Activated CD8-positive, alpha-beta memory T cell treated with anti-CD3 and anti-CD28 coated beads, Interleukin-2, amount 50 U/mL, for 1 hour (primary cell): ENCODE measurements around the gene INSC.
"Not testable (repeated sequence)": the region's sequence is repeated elsewhere in the genome, so short reads cannot be mapped to it uniquely, and the experiment has no call there.

Experiments used
- DNase-seq: peaks from one replicate; pipeline ENCODE4 v3.0.0-alpha.2; 2020; ENCODE audit errors: extremely low read depth

Gene INSC, protein sequence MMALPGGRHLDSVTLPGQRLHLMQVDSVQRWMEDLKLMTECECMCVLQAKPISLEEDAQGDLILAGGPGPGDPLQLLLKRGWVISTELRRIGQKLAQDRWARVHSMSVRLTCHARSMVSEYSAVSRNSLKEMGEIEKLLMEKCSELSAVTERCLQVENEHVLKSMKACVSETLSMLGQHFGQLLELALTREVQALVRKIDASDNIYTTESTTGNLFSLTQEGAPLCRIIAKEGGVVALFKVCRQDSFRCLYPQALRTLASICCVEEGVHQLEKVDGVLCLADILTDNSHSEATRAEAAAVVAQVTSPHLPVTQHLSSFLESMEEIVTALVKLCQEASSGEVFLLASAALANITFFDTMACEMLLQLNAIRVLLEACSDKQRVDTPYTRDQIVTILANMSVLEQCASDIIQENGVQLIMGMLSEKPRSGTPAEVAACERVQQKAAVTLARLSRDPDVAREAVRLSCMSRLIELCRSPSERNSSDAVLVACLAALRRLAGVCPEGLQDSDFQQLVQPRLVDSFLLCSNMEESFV

DNA sequence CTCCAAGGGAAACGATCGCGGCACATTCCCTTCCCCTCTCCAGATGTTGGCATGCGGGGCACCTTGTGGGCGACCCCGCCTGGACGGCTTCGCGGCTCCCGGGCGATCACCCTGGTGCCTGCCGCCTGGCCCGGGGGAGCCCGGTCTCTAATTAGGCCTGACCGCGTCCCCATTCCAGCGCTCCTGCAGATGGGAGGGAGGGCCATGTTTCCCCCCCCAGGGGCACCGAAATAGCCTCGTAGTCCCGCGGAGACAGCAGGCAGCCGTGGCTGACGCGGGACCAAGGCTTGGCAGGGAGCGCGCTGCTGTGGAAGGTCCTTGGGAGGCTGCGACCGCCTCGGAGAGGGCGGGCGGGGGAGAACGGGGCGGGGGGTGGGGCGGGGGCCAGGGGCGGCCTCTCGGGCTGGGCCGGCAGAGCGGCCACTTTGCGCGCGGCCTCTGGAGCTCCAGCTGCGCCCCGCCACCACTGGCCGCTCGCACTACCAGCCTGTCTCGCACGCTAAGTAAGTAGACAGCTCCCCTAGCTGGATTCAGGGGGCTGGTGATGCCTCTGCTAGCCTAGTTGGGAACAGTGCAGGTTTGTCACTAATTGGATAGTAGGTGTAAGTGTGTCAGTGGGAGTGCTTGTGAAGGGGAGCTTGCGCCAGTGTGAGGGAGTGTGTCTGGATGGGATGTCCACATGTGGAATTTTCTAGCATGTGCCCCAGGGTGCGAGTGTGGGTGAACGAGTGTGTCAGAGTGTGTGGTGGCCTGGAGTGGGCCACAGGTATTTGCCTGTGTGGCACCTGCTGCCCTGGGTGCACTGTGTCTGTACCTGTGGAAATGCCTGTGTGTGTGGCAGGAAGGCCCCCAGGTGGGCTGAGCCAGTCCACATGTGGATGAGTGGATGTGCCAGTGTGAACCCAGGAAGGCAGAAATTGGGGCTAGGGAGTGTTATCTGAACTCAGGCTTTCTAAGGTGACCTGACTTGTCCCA lies at the start of gene INSC:
Gene INSC, plus strand, starts transcription at position 423 of the 975 bp plus-strand sequence. CDS start 34,252 bp downstream, outside the sequence.
- no peak for DNase-seq

DNA sequence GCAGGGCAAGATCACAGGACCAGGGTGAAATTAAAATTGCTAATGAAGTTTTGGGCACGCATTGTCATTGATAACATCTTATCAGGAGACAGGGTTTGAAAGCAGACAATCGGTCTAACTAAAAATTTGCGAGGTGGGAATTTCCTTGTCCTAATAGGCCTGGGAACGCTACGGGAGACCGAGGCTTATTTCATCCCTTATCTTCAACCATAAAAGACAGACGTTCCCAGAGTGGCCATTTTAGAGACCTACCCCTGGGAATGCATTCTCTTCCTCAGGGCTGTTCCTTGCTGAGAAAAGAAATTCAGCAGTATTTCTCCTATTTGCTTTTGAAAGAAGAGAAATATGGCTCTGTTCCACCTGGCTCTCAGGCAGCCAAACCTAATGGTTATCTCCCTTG lies 45.0 kb upstream of the INSC start:
- not testable (repeated sequence) for DNase-seq

DNA sequence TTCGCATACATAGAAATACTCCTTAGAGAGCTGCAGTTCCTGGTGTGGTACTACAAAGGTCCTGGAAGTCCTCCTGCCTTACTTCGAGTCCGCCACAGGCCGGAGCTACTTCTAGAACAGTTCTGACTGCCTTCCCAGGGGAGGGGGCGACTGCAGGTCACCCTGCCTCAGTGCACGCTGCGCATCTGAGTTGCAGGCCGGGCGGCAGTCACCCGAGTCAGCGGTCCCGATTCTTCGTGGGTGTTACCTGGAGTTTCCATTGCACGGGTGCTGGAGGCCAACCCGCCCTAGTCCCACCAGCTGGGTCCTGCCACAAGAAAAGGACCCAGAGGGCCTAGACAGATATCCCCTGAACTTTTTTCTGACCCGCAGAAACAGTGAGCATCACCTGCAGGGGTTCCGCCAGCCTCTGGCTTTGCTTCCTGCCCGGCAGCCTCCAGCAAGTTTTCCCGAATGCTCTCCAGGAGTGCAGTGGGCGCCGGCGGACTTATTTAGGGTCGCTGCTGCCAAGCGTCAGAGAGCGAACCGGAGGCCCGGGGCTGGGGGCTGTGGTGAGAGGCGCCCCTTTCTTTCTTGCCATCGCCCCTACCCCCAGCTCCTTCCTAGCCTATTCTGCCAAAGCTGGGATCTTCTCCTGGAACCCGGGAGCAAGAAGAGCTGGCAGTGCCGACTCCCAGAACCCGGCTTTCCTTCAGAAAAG lies 43.0 kb upstream of the INSC start:
- no peak for DNase-seq

DNA sequence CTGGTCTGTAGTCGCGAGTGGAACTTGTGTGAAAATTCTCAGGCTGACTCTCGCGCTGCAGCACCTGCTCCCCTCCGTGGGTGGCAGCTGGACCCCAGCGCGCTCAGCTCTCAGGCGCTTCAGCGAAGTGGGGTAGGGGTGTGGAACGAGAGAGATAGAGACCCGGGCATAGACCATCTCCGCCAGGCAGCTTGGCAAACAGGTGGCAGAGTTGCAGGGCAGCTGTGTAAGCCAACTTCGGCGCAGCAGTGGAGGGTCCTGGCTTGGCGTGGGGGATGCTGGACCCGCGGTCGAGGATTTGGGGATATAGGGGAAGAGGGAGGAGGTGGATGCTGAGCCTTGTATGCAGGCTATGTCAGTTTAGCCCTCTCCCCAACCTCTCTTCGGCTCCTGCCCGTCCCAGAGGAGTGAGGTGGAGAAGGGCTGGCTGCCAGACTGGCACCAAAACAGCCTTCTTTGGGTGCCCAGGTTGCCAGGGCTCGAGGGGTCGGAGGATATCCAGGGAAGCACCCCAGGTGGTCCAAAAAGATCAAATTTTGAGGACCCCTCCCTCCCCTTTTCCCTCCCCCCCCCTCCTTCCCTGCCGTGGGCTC lies 42.1 kb upstream of the INSC start:
- no peak for DNase-seq

DNA sequence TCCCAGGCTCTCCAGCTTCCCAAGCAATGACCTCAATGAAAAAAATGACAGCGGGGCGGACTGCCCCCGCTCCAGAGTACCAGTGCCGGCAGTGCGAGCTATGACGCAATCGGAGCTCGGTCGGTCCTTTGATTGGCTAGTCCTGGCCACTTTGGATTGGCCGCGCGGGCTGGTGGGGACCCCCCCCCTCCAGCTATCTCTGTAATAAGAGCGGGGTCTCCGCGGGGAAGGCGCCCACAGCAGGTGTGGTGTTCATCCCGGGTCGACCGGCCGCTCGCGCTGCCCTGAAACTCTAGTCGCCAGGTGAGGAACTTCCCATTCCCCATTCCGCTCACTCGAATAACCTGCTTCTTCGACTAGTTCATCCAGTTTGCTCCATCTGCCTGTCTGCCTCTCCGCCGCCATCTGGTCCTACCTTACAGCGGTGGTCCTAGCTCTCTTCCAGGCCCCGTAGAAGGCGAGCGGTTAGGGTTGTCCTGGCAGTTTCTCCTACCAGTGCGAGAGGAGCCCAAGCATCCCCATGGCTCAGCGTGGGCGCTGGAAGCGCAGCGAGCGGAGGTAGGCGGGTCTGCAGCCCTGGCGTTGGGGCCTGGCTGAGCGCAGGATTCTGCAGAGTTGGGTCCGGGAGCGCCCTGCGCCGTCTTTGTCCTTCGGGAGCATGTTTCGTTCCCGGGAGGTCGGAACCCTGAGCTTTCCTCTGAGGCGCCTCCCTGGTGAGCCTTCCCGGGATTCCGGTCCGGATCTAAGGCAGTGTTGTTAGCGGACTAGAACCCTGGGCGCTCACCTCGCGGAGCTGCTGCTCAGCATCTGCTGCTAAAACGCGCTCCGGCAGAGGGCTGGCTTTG lies 41.1 kb upstream of the INSC start, which contains the start of gene CALCB:
Gene CALCB, plus strand, starts transcription at position 233 of the 845 bp plus-strand sequence. CDS start 1,126 bp downstream, outside the sequence.
- DNase-seq: no peak

DNA sequence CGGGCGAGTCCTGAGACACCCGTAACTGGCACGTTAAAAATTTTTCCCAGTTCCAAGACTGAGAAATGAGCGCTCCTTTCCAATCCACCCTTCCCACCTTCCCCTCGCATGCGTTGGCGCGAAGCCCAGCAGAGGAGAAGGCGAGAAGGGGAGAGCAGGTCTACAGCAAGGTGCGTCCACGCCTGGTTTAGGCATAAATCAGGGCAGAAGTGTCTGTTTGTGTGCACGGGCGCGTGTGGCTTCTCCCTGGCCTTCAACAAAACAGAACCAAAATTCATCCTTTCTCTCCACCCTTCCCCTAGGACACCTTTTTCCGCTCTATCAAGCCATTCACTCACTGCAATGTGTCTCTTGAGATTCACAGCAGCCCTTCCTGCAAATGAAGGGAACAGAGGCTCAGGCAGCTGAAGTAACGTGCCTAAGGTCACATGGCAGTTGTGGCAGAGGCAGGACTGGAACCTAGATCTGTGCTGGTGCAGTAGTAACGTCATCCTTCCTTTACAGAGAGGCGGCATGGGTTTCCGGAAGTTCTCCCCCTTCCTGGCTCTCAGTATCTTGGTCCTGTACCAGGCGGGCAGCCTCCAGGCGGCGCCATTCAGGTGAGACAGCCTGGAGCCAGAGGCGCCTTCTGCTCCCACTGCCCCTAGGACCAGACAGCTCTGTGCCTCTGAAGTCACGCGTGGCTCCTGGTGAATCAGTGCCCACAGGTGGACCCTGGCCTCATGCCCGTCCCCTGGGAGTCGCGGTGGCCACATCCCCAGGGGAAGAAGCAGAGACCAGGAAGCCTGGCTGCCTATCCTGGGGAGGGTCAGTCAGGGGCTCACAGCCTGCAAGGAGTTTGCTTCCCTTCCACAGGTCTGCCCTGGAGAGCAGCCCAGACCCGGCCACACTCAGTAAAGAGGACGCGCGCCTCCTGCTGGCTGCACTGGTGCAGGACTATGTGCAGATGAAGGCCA lies 40.2 kb upstream of the INSC start:
- DNase-seq: peak; percentile 46

DNA sequence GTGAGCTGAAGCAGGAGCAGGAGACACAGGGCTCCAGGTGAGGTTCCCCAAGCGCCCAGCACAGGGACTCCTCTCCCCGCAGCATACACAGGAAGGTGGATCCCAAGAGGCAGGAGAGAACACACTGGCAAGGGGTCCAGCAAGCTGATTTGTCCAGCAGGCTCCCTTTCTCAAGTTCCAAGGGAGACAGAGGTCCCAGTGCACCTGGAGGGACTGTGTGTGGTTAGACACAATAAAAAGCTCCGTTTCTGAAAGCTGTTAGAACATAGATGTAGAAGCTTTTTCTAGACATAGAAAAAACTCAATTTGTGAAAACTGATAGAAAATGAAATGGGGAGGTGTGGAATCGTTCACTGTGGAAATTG lies 39.6 kb upstream of the INSC start:
- no peak for DNase-seq

DNA sequence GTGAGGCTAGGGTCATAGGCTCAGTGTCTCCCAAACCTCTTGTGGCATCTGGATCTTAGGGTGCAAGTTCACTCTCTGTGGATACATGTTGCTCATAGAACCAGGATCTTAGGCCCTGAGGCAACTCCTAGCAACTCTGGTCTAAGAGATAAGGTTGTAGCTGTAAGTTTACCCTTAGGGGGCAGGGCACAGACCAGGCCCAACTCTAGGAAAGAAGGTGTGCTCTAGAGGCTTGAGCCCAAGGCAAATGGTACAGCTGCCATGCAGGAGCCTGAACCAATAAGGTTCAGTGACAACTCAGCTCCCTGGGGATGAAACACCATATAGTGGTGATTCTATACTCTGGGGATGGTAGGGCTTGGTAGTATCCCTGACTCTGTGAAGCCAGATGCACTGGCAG lies 23.5 kb upstream of the INSC start:
- no peak for DNase-seq

DNA sequence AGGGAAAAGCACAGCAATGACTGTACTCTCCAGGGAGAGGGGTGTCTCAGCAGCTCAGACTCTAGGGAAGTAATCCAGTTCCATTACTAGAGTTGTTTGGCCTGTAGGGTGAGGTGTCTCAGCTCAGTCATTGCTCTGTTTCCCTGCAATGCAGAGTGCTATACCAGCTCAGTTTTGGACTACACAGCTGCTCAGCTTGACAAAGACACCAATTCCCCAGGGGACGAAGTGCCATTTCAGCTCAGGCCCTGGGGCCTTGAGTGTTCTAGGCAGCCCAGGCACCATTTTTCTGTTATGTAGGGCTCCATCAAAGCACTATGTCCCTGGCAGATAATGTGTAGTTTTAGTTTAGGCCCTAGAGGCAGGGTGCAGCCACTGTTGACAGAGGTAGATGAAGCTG lies 23.1 kb upstream of the INSC start:
- no peak for DNase-seq

DNA sequence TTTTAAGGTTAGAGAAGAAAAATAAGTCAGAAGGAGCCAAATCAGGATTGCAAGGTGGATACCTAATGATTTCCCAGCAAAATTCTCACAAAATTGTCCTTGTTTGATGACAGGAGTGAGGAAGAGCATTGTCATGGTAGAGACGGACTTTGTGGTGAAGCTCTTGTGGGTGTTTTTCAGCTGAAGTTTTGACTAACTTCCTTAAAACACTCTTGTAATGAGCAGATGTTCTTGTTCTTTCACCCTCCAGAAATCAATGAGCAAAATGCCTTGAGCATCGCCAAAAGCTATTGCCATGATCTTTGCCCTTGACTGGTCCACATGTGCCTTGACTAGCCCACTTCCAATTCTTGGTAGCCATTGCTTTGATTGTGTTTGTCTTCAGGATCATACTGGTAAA lies 21.3 kb upstream of the INSC start:
- DNase-seq: no peak

DNA sequence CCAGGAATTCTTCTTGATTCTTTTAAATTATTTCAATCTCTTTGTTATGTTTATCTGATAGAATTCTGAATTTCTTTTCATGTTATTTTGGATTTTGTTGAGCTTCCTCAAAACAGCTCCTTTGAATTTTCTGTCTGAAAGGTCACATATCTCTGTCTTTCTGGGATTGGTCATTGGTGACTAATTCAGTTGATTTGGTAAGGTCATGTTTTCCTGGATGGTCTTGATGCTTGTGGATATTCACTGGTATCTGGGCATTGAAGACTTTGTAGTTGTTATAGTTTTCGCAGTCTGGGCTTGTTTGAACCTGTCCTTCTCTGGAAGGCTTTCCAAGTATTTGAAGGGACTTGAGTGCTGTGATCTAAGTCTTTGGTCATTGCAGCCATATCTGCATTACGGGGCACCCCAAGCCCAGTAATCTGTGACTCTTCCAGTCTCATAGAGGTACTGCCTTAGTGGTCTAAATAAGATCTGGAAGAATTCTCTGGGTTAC lies 18.9 kb upstream of the INSC start:
- DNase-seq: no peak

DNA sequence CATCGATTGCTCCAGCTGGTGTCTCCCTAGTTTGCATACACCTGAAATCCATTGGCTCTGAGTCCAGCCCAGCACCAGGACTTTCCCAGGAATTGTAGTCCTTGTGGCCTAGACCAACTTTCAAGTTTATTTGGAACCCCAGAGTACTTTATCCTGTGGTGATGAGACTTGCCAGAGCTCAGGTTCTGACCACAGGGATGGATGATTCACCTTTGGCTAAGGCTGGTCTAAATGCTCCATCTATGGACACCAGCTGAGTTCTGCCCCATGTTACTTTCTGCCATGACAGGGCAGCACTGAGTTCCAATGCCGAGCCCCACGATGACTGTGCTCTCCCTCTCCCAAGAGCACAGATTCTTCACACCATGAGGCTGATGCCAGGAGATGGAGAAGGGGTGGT lies 17.3 kb upstream of the INSC start:
- no peak for DNase-seq

DNA sequence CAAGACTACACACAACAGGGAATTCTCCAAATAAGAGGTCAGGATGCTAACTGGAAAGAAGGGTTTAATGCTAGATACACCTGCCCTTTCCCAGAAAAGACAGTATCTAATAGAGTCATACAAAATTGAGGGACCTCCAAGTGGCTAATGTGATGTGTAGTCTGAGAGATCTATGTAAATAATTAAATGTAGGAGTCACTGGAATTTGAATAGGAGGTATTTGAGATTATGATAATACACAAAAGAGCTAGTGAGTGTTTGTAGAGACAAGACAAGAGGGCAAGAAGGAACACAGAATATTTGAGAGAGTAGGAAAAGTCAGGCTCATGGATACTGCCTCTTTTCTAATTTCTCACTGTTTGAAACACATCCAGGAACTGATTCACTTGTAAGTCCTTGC lies 15.5 kb upstream of the INSC start:
- DNase-seq: no peak

DNA sequence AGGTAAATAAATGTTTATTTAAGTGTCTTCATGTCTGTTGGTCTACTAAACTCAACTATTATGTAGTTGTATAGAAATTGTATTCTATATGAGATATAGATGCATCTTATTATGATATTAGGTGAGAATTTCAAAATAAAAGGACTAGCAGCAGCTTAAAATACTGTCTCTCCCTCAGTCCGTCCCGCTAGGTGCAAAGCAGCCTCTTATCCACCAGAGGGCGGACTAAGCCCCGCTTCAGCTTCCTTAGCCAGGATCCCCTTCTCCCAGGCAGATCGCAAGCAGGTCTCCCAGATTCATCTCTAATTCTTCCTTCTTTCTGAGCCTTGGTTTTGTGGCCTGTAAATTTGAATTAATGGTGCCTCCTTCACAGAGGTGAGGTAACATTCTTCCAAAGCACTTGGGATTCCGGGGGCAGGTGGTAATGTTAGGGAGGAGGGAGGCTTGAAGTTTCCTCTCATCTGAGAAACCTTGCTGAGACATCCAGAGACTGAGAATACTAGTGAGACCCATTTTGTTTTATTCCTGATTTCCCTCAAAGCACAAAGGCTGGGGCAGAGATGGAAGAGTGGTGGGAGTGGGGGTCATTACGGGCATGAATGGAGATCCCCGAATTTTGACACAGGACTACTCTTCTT lies 13.5 kb upstream of the INSC start:
- DNase-seq: no peak

DNA sequence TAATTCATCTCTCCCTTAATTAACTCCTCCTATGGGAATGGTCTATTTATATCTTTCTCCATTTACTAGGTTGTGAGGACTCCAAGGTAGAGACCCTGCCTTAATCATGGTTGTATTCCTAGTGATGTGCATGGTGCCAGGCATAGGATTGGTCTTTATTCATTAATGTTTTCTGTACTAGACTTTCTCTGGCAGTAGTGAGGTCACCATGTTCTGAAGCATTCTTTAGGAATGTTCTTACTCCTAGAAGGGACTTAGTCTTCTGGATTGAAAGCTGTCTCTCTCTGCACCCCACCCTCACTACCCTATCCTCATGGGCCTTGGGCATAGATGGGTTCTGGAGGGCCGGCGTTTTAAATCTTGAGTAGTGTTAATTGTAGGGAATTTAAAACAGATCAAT lies 10.6 kb upstream of the INSC start:
- no peak for DNase-seq

DNA sequence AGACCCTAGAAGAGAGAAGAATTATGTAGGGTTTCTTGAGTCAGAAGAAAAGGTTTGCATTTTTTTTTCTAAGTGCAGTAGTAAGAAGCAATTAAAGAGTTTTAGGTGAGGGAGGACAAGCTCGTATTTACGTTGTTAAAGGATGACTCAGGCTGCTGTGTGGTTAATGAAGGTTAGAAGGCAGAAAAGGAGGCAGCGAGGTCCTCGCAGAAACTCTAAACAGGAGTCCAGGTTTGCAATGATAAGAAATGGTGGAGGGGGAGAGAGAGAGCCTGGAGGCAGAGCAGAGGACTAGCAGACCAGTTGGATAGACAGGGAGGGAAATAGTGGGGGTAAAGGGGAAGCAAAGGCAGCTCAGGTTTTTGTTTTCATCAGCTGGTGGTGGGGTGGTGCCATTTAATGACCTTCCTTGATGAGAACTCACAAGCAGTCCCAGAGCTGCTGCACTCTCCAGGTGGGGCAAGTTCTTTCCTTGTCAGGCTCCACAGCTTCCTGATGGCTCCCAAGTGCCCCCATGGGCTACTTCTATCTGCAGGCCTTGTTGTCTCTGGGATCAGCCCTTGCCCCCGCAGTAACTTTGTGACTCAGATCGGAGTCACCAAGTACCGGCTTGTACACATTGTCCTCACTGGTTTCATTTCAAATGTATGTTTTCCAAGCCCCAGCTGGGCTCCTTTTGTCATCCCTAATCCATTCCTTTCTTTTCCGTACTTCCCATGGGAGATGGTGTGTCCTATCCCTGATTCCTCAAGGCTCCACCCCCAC lies 8.3 kb upstream of the INSC start:
- no peak for DNase-seq

DNA sequence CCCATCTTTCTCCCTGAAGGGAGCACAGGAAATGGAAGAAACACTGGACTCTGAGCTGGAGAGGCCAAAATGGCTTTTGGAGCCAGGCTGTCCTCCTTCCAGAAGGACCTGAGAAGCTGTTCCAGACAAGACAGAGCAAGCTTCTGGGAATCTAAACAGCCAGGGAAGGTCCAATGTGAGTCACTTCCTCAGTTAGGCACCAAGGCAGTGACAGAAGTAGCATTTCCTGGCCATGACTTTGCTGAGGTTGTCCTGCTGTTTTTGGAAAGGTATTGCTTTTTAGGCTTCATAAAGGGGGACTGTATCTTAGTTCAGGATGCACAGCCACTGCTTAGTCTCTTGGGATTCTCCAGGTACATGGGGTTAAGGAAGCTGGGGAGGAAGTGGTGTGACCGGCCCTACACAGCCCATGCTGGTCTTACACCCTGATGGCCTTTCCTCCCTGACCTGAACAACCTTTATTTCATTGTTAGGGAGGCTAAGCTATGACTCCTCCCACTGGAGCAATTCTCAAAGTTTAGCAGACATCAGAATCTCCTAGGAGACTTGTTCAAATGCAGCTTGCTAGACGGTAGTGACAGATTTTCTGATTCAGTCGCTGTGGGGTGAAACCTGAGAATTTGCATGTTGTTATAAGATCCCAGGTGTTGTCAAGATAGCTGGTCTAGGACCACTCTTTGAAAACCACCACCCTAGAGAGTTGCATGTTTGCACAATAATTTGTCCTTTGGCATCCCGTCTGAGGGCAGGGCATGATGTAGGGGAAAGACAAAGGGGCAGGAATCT lies 6.8 kb upstream of the INSC start:
- no peak for DNase-seq
